Measurements from ENCODE around the gene GABRB3.

GABRB3 gene

DNA sequence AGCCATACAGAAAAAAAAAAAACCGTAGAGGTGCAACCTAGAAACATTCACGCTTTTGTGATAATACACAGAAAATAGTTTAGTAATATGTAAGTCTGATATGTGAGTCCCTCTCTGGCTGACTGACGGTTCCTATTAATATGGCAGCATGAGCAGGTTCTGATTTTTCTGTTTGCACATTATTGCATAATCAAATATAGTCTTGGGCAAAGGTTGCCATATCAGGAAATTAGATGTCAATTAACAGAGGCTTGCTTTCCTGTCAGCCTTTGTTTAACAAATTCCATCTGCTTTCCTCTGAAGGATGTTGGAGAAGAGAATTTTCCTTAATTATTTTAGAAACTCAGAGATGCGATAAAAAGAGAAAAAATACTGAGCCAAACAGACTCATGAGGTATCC, 14.8 kb downstream of the GABRB3 start:
- no peak for TF ChIP-seq EZH2phosphoT487 (IDR thresholded peaks at IDR 0.05; ENCODE audit: borderline replicate concordance, low read length)
- TF ChIP-seq, protein P1, sequence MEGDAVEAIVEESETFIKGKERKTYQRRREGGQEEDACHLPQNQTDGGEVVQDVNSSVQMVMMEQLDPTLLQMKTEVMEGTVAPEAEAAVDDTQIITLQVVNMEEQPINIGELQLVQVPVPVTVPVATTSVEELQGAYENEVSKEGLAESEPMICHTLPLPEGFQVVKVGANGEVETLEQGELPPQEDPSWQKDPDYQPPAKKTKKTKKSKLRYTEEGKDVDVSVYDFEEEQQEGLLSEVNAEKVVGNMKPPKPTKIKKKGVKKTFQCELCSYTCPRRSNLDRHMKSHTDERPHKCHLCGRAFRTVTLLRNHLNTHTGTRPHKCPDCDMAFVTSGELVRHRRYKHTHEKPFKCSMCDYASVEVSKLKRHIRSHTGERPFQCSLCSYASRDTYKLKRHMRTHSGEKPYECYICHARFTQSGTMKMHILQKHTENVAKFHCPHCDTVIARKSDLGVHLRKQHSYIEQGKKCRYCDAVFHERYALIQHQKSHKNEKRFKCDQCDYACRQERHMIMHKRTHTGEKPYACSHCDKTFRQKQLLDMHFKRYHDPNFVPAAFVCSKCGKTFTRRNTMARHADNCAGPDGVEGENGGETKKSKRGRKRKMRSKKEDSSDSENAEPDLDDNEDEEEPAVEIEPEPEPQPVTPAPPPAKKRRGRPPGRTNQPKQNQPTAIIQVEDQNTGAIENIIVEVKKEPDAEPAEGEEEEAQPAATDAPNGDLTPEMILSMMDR (IDR thresholded peaks at IDR 0.05; ENCODE audit: low read depth, low read length, poor library complexity, severe bottlenecking) = no peak
- Histone ChIP-seq H3K4me3 (ENCODE audit: low read length) (no peak overlapping the region), H3K4me2 (ENCODE audit: low read length) (no peak overlapping the region), H3K4me1 (ENCODE audit: control insufficient read depth, low read length) (no peaks in the 10 kb centered on the region), H3K27ac (ENCODE audit: low read depth, low read length) (no peak overlapping the region), H3K27me3 (ENCODE audit: control insufficient read depth, low read length) (no peaks in the 10 kb centered on the region), H4K20me1 (ENCODE audit: control insufficient read depth, insufficient read depth, low read depth, low read length) (no peaks in the 10 kb centered on the region), H3K9me3 (ENCODE audit: control insufficient read depth, insufficient read depth, low read length) (peaks cover 13% of the 10 kb centered on the region; the same call in 1 of the 2 replicates), H3K9me2 (replicated peaks; ENCODE audit: control insufficient read depth, low read length) (no peaks in the 10 kb centered on the region), H3K79me2 (ENCODE audit: control insufficient read depth, low read length) (no peaks in the 10 kb centered on the region), H3F3A (ENCODE audit: control insufficient read depth, insufficient read depth) (no peaks in the 10 kb centered on the region), H3K36me3 (ENCODE audit: control insufficient read depth, low read length) (no peaks in the 10 kb centered on the region)

DNA sequence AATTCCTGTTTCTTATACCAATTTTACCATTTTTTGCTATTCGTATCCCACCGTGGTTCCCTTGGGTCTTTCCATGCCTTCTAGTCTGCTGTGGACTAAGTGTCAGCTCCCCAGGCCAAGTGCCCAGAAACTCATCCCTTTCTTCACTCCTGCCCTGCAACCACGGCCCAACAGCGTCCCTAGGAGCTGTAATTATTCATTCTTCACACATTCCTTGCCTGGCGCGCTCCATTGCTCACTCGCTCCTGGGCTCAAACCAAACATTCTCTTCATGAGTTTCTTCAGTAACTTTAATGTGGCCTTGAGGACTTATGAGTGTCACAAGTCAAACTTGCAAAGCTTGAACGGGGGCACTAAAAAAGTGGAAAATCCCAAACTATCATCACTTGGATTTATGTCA, 15.7 kb downstream of the GABRB3 start:
- H3K27me3 ChIP-seq (ENCODE audit: control insufficient read depth, low read length) = no peaks in the 10 kb centered on the region
- no peaks in the 10 kb centered on the region for H3K4me1 ChIP-seq (ENCODE audit: control insufficient read depth, low read length)
- no peaks in the 10 kb centered on the region for H3K9me2 ChIP-seq (replicated peaks; ENCODE audit: control insufficient read depth, low read length)
- no peaks in the 10 kb centered on the region for H3K36me3 ChIP-seq (ENCODE audit: control insufficient read depth, low read length)
- H3K4me3 ChIP-seq (ENCODE audit: low read length) = no peak overlapping the region
- H3K27ac ChIP-seq (ENCODE audit: low read depth, low read length) = no peak overlapping the region
- H4K20me1 ChIP-seq (ENCODE audit: control insufficient read depth, insufficient read depth, low read depth, low read length) = no peaks in the 10 kb centered on the region
- H3K79me2 ChIP-seq (ENCODE audit: control insufficient read depth, low read length) = no peaks in the 10 kb centered on the region
- peaks cover 16% of the 10 kb centered on the region; the same call in 1 of the 2 replicates for H3K9me3 ChIP-seq (ENCODE audit: control insufficient read depth, insufficient read depth, low read length)
- no peak overlapping the region for H3K4me2 ChIP-seq (ENCODE audit: low read length)
- no peak for TF ChIP-seq EZH2phosphoT487 (IDR thresholded peaks at IDR 0.05; ENCODE audit: borderline replicate concordance, low read length)
- TF ChIP-seq, protein P1 (IDR thresholded peaks at IDR 0.05; ENCODE audit: low read depth, low read length, poor library complexity, severe bottlenecking) = no peak
- no peaks in the 10 kb centered on the region for H3F3A ChIP-seq (ENCODE audit: control insufficient read depth, insufficient read depth)

DNA sequence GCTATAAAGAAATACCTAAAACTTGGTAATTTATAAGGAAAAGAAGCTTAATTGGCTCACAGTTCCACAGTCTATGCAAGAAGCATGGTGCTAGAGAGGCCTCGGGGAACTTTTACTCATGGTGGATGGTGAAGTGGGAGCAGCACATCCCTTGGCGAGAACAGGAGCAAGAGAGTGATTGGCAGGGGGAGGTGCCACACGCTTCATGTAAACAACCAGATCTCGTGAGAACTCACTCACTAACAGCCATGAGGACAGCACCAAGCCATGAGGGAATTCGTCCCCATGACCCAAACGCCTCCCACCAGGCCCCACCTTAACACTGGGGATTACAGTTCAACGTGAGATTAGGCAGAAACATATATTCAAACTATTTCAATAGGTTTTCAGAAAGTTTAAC, 28.0 kb downstream of the GABRB3 start:
- no peak overlapping the region for H3K27ac ChIP-seq (ENCODE audit: low read depth, low read length)
- no peaks in the 10 kb centered on the region for H3K79me2 ChIP-seq (ENCODE audit: control insufficient read depth, low read length)
- no peak for TF ChIP-seq EZH2phosphoT487 (IDR thresholded peaks at IDR 0.05; ENCODE audit: borderline replicate concordance, low read length)
- TF ChIP-seq, protein P1 (IDR thresholded peaks at IDR 0.05; ENCODE audit: low read depth, low read length, poor library complexity, severe bottlenecking) = no peak

More for the DNA sequence above, 28.0 kb downstream of the GABRB3 start:
- no peaks in the 10 kb centered on the region for H4K20me1 ChIP-seq (ENCODE audit: control insufficient read depth, insufficient read depth, low read depth, low read length)
- H3K9me3 ChIP-seq (ENCODE audit: control insufficient read depth, insufficient read depth, low read length) = peaks cover 10% of the 10 kb centered on the region
- no peaks in the 10 kb centered on the region for H3F3A ChIP-seq (ENCODE audit: control insufficient read depth, insufficient read depth)
- no peak overlapping the region for H3K4me2 ChIP-seq (ENCODE audit: low read length)
- H3K4me3 ChIP-seq (ENCODE audit: low read length) = no peak overlapping the region
- H3K27me3 ChIP-seq (ENCODE audit: control insufficient read depth, low read length) = no peaks in the 10 kb centered on the region
- H3K36me3 ChIP-seq (ENCODE audit: control insufficient read depth, low read length) = no peaks in the 10 kb centered on the region
- no peaks in the 10 kb centered on the region for H3K9me2 ChIP-seq (replicated peaks; ENCODE audit: control insufficient read depth, low read length)
- no peaks in the 10 kb centered on the region for H3K4me1 ChIP-seq (ENCODE audit: control insufficient read depth, low read length)

Data from DOHH2 (cell line).